ENCODE data around the gene PDCD7. TPM values are rescaled to one million over a fixed set of nuclear protein-coding genes. Genes with fewer than 3 reads are reported as not detected.
"Not testable (repeated sequence)": the region's sequence is repeated elsewhere in the genome, so short reads cannot be mapped to it uniquely, and the experiment has no call there.

The PDCD7 gene
- total RNA-seq, 1 experiment from 2014 or later: 28.6 TPM

DNA sequence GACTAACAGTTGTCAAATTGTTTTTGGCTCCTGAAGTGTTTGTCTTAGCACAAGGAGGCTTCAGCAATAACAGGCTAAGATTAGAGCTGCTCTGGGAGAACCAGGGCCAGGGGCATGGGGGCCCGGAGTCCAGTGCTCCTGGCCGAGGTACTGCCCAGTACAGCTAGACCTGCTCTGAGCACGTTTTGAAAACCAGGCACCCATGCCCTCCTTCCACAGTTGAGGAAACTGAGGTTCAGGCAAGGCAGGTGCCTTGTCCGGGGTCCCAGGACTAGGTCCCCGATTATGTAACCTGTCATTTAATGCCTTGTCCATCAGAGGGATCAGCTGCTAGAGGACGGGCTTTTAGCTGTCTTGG lies 37.9 kb downstream of the PDCD7 start:
- in situ Hi-C loops (cut with HindIII; ENCODE audit: low pct_unique_long_range_greater_than_20kb, low sequenced_read_pairs): no loop called here
- no peak for DNase-seq (ENCODE audit: low read depth)

DNA sequence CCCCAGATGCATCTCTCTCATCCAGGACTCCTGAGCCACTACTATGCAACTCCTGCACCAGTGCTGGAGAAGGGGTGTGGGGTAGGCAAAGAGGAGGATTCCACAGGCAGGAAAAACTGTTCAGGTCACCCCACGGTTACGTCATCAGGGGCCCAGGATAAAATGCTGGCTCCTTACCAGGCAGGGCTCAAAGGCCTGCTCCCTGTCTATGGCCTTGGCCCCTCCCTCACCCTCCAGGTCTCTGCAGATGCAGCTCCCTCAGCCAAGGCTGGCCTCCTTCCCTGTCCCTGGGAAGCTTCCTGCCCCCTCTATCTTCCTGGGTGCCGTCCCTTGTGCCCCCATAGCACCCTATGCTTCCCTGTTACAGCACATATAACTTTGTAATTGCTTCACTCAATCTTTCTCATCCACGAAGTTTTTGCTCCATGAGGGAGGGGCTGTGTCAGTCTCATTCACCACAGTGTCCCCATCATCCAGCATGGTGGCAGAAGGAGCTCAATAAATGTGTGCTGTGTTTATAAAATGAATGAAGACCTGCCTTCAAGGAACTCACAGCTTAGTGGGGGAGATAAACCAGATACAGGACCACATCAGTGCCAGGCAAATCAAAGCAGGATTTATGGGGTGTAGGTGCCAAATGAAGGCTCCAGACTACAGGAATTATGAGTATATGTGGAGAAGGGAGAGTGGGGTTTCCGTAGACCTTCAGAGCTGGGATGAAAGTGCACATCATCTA lies 38.4 kb downstream of the PDCD7 start:
- no peak for DNase-seq (ENCODE audit: low read depth)
- in situ Hi-C loops (cut with HindIII; ENCODE audit: low pct_unique_long_range_greater_than_20kb, low sequenced_read_pairs): no loop called here

DNA sequence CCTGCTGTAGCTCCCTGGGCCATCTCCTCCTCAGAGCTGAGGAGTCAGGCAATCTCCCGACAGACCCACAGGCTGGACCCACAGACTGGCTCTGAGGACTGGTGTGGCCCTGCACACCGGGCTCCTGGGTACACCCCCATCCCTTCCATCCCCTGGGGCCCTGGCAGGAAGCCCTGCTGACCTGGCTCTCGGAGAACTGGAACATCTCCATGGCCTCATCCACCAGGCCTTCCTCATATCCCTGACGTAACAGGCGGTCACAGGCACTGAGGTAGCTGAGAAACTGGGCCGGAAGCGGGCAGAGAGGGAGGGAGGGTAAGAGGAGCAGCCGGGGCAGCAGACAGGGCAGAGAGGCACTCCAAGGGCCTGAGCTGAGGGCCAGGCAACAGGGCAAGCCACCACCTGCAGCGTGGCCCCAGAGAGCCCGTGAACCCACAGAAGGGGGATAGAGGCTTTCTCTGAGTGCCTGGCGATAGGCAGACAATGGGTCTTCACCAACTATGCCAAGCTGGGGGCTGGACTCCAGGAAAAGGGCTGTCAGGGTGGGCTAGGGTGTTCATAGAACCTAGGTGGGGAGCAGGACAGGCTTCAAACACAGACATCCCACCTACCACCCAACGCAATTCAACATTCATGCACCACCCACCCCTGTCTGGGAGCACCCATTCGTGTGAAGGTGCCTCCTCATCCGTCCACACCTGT lies 39.2 kb downstream of the PDCD7 start:
- no peak for DNase-seq (ENCODE audit: low read depth)
- in situ Hi-C loops (cut with HindIII; ENCODE audit: low pct_unique_long_range_greater_than_20kb, low sequenced_read_pairs): no loop called here

DNA sequence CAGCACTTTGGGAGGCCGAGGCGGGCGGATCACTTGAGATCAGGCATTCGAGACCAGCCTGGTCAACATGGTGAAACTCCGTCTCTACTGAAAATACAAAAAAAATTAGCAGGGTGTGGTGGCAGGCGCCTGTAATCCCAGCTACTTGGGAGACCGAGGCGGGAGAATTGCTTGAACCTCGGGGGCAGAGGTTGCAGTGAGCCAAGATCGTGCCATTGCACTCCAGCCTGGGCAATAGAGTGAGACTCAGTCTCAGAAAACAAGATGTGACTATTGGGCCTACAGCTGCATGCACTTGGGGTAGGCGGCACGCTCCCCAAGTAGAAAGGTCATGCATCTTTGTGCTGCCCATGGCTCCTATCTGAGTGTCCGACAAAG lies 39.8 kb downstream of the PDCD7 start:
- in situ Hi-C loops (cut with HindIII; ENCODE audit: low pct_unique_long_range_greater_than_20kb, low sequenced_read_pairs); DNase-seq (ENCODE audit: low read depth): not testable (repeated sequence)

DNA sequence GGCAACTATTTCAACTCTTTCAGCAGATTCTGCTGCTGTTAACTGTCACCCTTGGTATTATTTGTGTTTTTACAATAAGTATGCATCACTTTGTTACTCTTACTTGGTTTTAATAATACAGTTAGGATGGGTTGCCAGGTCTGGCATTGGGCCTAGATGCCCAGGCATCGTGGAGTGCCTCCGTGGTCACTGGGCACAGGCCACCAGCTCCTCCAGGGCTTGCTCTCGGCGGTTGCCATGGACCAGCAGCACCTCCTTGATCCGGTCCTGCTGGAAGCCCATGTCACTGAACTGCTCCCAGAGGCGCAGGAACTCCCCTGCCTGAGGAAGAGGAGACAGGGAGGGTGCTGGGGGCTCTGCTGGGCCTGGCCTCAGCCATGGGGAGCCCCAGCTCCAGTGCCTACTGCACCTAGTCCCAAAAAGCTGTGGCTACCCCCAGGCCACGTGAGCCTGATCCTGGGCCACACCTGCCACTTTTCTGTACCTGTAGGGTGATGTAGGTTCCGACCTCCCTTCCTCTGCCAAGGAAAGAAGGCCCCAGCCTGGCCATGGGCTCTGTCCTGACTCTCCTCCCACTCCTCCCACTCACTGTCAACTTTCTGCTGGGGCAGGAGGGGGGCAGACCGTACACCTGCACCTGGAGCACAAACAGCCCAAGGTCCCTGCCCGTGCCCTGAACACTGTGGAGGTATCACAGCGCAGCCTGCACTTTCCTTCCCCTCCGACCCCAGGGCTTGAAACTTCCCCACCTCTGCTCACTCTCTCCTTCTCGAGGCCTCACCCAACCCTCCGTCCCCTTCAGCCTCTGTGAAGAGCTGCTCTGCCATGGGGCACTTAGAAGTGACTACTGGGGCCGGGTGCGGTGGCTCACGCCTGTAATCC lies 40.5 kb downstream of the PDCD7 start:
- DNase-seq (ENCODE audit: low read depth): no peak
- in situ Hi-C loops (cut with HindIII; ENCODE audit: low pct_unique_long_range_greater_than_20kb, low sequenced_read_pairs): no loop called here

DNA sequence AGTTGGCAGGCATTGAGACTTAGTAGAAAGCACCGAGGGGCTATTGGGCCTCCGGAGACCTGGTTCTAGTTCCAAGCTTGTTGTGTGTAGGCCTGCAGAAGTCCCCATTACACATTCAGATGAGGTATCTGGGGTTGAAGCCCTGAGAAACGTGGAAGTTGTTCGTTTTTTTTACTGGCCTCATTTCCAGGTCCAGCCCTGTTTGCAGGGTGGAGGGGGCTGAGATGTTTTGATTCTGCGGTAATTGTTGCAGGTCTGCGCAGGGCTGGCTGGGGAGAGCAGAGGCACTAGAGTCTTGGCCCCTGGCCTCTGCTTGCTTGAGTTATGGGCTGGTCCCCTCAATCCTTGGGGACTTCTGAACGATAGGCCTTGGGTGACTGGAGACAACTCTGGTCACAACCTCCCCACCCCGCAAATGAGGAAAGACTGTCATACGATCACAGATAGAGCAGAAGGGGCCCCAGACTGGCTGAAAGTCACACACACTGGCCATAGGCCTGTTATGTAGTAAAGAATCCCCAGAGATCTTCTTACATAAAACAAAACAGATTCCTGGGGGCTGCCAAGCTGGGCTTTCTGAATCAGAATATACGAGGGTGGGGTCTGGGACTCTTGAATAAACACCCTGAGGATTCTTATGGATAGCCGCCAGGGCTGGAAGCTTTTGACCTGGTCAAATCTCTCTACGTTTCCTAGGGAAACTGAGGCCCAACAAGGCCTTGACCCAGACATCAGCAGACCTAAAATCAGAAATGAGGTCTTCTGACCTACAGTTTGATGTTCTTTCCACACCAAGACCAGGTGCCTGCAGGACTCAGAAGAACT lies 41.5 kb downstream of the PDCD7 start:
- in situ Hi-C loops (cut with HindIII; ENCODE audit: low pct_unique_long_range_greater_than_20kb, low sequenced_read_pairs): no loop called here
- DNase-seq (ENCODE audit: low read depth): no peak

DNA sequence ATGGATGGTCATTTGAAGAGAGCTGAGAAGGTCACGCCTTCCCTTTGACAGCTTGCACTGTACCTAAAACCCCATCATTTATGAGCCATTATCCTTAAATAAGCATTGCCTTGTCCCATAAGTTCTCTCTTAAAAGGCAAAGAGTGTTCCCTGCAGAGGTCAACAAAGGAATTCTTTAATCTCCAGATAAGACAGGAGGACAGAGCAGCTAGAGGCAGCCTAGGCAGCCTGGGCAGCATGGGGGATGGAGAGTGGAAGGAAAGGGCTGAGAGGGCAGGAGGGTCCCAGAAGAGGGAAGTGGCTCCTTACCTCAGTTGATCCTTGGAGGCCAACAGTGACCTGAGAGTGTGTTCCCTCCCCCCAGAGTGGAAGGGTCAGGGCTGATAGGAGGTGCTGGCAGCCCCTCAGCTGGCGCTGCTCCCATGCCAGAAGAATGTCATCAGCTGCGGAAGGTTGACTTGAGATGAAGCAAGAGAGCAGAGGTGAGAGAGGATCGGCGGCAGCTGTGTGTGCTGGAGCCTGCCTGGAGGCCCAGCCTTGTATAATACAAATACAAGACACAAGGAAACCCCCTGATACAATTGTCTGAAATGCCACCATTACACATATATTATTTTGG lies 44.3 kb downstream of the PDCD7 start:
- in situ Hi-C loops (cut with HindIII; ENCODE audit: low pct_unique_long_range_greater_than_20kb, low sequenced_read_pairs): no loop called here
- DNase-seq (ENCODE audit: low read depth): no peak

DNA sequence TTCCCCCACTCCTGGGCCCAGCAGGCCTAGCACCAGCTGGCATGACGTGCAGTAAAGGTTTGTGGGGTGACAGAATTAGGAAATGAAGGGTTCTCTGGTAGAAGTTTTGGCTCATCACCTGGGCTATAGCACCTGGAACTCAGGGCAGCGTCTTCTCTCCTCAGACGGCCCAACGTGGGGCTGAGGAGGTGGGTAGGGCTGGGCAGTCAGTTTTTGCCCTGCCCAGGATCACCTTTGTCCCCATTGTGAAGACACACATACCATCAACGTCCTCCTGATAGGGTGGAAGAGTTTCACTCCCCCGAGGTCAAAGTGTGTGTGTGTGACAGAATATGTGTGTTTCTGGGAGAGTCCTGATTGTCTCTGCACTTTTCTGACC lies 45.0 kb downstream of the PDCD7 start:
- in situ Hi-C loops (cut with HindIII; ENCODE audit: low pct_unique_long_range_greater_than_20kb, low sequenced_read_pairs): no loop called here
- DNase-seq (ENCODE audit: low read depth): no peak

DNA sequence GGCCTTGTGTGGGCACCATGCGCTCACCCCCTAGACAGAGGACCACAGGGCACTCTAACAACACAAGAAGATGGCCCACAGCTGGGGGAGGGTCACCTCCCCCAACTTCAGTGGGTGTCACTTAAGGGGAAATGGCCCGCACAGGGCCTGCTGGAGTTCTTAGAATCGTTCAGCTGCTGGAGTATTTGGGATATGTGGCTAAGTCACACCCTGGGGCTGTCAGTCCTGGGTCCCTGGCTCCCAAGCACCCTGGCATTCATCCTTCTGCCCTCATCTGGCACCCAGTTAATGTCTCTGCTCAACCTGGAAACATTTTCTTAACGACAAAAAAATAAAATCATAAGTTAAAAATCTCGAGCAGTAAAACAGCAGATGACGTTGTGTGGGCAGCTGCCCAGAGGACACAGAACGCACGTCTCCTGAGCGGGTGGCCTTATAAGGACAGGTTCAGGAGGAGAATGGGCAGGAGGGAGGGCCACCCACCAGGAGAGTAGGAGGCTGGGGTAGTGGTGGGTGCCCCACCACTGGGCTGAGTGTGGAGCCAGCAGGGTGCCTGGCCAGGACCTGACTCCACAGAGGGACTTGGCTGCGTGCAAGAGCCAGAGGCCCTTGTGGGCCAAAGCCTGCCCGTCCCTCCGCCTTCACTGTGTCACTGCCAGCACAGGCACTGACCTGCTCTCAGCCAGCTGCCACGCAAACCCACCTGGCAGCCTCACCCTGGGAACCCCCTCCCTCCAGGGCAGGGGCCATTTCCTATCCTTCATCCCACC lies 45.5 kb downstream of the PDCD7 start:
- no peak for DNase-seq (ENCODE audit: low read depth)
- in situ Hi-C loops (cut with HindIII; ENCODE audit: low pct_unique_long_range_greater_than_20kb, low sequenced_read_pairs): no loop called here

DNA sequence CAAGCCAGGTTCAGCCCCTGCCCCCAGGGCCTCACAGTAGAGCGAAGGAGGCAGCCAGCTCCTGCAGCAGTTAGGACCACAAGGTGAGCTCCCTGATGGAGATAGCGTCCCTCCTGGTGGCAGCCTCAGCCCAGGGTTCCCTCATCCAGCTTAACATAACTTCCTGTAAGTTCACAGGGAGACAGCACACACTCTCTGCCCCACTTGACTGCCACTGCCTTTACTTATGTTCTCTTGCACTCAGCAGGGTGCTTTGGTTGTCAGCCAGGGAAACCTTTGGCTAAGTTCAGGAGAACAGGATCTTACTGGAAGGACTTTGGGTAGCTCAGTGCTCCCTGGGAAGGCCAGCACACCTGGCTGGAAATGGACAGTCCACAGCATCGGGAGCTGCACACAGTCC lies 46.2 kb downstream of the PDCD7 start:
- in situ Hi-C loops (cut with HindIII; ENCODE audit: low pct_unique_long_range_greater_than_20kb, low sequenced_read_pairs): no loop called here
- no peak for DNase-seq (ENCODE audit: low read depth)

DNA sequence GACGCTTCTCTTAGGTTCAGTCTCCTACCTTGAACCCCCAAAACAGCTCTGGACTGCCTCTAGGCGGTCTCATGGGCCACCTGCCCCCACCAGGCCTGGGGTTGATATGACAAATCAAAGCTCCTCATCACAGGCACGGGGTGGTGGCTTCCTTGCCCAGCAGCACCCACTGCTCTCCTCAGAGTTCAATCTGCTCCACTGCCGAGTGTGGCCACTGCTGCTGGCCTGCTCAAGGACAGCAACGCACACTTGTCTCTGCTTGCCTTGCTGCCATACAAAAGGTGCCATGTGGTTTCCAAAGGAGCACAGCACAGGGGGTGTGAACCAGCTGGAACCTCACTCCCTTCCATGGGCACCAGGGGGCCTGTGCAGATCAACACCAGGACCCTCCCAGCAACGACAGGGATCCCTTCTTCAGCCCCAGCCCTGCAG lies 46.9 kb downstream of the PDCD7 start:
- DNase-seq (ENCODE audit: low read depth): no peak
- in situ Hi-C loops (cut with HindIII; ENCODE audit: low pct_unique_long_range_greater_than_20kb, low sequenced_read_pairs): no loop called here

DNA sequence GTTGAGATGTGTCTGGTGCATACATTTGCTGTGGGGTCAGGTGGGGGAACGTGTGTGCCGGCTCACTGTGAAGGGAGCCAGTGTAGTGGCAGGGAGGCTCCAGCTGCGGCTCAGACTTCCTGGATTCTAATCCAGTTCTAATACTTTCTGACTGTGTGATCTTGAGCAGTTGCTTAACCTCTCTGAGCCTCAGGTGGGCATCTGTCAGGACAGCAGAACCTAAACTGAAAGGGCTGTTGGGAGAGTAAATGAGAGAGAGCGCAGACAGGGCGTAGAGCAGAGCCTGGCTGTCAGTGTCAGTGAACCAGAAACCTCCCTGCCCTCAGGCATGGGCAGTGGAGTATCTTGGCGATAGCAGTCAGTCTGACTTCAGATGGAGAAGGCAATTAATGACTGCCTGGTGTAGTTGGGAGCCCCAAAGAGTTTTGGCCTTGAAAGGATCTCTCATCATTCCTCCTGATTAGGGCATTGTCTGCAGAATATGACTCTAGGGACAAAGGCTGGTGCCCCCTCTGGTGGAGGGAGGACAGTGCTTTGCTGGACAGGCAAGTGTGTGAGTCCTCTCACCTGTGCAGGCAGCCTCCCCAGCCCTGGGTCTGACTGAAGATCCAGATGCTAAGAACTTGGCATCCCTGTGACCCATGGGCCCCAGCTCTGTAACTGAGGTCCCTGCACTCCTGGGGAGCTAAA lies 47.5 kb downstream of the PDCD7 start:
- peak; percentile 30 for DNase-seq (ENCODE audit: low read depth)
- in situ Hi-C loops (cut with HindIII; ENCODE audit: low pct_unique_long_range_greater_than_20kb, low sequenced_read_pairs): no loop called here

DNA sequence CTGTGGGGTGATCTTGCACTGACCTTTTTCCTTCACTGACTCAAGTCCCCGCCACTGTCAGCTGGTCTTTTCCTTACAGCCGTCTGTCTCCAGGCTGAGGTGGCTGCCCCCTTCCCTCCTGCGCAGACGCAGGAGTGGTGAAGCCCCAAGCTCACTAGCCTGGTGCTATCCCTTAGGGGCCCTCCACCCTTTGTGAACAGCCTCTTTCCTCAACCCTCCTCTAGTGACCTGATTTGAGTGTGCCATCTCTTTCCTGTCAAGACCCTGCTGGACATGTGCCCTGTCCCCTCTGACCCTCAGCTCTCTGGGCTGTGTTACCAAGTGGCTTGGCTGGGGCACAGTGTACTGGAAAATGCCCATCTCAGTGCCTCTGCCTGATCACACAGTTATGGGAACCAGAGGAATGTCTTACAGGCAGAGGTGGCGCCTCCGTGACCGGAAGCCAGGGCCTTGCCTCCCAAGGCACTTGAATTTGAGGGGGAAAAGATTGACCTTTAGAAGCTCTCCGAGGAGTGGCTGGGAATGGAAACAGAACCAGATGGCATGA lies 48.3 kb downstream of the PDCD7 start:
- DNase-seq (ENCODE audit: low read depth): no peak
- in situ Hi-C loops (cut with HindIII; ENCODE audit: low pct_unique_long_range_greater_than_20kb, low sequenced_read_pairs): no loop called here

DNA sequence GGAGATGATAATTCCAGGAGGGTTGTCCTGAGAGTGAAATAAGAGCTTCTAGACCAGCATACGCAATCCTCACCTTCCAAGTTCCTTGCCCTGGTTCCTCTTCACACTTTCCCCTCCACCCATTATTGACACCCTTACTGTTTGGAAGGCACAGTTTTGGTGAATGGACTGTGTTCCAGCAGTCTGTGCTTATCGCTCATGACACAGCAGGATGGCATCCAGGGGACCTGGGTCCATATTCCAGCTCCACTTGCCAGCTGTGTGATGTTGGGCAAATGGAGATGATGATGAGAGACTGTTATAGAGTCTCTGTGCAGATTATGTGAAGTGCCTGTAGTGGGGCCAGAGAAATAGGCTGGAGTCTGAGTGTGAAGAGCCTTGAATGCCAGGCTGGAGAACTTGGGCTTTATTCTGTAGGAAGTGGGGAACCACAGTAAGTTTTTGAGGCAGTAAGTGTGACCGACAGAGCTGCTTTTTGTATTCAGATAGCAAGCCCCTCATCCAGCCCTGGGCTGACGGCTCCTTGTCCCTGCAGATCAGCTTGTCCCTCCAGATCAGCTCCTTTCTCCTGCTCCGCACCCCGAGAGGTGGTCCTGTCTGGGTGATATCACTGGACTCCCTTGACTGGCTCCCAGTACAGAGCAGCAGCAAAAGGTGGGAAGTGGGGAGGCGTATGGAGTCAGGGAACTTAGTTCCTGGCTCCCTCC lies 49.0 kb downstream of the PDCD7 start:
- in situ Hi-C loops (cut with HindIII; ENCODE audit: low pct_unique_long_range_greater_than_20kb, low sequenced_read_pairs): no loop called here
- DNase-seq (ENCODE audit: low read depth): no peak

DNA sequence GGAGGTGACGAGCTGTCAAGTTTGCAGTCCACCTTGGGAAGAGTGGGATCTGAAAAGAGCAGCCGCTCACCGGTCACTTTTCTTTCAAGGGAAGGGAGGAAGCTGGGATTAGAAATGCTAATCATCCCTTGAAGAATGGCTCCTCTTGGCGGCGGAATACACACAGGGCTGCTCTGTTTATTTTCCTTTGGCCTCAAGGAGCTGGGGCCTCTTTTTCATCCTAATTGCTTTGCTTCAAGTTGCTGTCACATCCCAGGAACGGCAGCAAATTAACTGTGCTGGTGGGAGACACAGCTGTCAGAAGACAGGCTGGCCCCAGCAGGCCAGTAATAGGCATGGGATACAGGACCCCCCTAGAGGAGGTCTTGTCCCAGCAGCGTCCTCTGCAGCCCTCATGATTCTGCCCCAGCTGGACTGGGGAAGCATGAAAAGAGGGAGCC lies 50.3 kb downstream of the PDCD7 start:
- peak; percentile 37 for DNase-seq (ENCODE audit: low read depth)
- in situ Hi-C loops (cut with HindIII; ENCODE audit: low pct_unique_long_range_greater_than_20kb, low sequenced_read_pairs): no loop called here
